Measurements from ENCODE around the gene MARCHF2.

Gene MARCHF2

DNA sequence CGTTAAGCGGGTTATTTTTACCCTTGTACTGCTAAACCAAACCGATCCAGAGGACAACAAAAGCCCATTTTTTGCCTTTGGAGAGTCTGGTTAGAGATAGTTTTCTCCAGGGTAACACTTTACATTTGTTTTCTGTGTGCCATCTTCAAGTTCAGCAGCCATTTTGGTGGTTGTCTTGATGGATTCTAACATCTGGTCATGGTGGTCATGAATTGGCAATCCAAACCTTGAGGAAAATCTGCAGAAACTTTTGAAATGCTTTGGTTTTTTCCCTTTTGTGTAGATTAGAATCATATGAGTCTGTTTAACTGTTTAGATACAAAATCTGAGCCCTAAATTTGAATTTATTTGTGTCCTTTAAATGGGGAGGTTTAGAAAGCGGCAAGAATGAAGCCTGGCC, 48.3 kb downstream of the MARCHF2 start:
- H3K27ac ChIP-seq (ENCODE audit: low read length), result no peak overlapping the region

DNA sequence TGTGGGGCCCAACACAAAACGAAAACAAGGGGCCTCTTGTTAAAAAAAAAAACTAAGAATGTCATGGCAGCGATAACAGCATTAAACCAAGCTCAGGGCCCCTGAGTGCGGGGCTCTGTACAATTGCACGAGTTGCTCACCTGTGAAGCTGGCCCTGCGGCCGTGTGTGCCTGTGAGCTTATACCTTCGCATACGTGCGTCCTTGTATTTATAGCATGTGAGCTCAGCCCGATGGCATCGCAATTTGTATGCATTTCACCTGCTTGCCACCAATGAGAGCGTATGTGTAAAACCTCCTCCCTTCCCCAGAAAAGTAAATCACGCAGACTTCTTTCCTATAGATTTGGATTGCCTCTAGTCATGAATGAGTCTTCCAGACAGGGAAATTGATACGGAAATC, 48.8 kb downstream of the MARCHF2 start:
- Histone ChIP-seq H3K27ac (ENCODE audit: low read length) (no peak overlapping the region), H3K4me1 (ENCODE audit: control insufficient read depth, insufficient read depth, low read length) (peaks cover 3% of the 10 kb centered on the region; the same call in 1 of the 2 replicates), H3K36me3 (ENCODE audit: control insufficient read depth, insufficient read depth, low read length) (peaks cover 27% of the 10 kb centered on the region), H3K27me3 (ENCODE audit: control insufficient read depth, insufficient read depth, low read length) (no peaks in the 10 kb centered on the region), H3K4me3 (ENCODE audit: low read length) (no peak overlapping the region), H3K9me3 (ENCODE audit: control insufficient read depth, insufficient read depth, low read length) (no peaks in the 10 kb centered on the region; the same call in 1 of the 2 replicates)
- no CpG with 5 or more reads among the region's 14 CpGs for WGBS (ENCODE audit: insufficient coverage, insufficient read length)
- no peak for DNase-seq (ENCODE audit: low read depth, low spot score)

More for the DNA sequence above, 48.3 kb downstream of the MARCHF2 start:
- DNase-seq (ENCODE audit: low read depth, low spot score), result no peak
- Histone ChIP-seq H3K9me3 (ENCODE audit: control insufficient read depth, insufficient read depth, low read length) (no peaks in the 10 kb centered on the region; the same call in 1 of the 2 replicates), H3K36me3 (ENCODE audit: control insufficient read depth, insufficient read depth, low read length) (peaks cover 30% of the 10 kb centered on the region), H3K4me3 (ENCODE audit: low read length) (no peak overlapping the region), H3K27me3 (ENCODE audit: control insufficient read depth, insufficient read depth, low read length) (no peaks in the 10 kb centered on the region), H3K4me1 (ENCODE audit: control insufficient read depth, insufficient read depth, low read length) (peaks cover 3% of the 10 kb centered on the region; the same call in 1 of the 2 replicates)
- no CpG with 5 or more reads among the region's 4 CpGs for WGBS (ENCODE audit: insufficient coverage, insufficient read length)

DNA sequence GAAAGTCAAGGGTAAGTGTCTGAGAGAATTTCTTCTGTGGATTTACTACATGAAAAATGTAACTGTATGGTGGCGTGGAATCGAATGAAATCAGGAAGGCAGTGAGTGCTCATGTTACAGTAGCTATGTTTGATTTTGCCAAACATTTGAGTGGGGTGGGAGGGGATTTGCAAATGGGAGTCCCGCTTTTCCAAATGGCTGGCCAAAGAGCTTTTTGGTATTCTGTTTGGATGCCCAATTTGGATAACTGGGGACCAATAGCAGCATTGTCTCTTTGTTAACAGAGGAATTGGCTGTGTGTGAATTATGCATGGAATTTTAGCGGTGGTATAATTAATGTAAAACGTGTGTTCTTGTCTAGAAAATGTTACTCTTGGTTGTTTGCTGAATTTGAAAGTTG, 49.5 kb downstream of the MARCHF2 start:
- H3K27ac ChIP-seq (ENCODE audit: low read length), result no peak overlapping the region
- no peaks in the 10 kb centered on the region for H3K27me3 ChIP-seq (ENCODE audit: control insufficient read depth, insufficient read depth, low read length)
- peaks cover 29% of the 10 kb centered on the region for H3K36me3 ChIP-seq (ENCODE audit: control insufficient read depth, insufficient read depth, low read length)
- DNase-seq (ENCODE audit: low read depth, low spot score), result no peak
- no peak overlapping the region for H3K4me3 ChIP-seq (ENCODE audit: low read length)
- WGBS (ENCODE audit: insufficient coverage, insufficient read length), result 100% methylated on average over 2 of the region's 5 CpGs
- H3K4me1 ChIP-seq (ENCODE audit: control insufficient read depth, insufficient read depth, low read length), result peaks cover 3% of the 10 kb centered on the region; the same call in 1 of the 2 replicates
- no peaks in the 10 kb centered on the region; the same call in 1 of the 2 replicates for H3K9me3 ChIP-seq (ENCODE audit: control insufficient read depth, insufficient read depth, low read length)

DNA sequence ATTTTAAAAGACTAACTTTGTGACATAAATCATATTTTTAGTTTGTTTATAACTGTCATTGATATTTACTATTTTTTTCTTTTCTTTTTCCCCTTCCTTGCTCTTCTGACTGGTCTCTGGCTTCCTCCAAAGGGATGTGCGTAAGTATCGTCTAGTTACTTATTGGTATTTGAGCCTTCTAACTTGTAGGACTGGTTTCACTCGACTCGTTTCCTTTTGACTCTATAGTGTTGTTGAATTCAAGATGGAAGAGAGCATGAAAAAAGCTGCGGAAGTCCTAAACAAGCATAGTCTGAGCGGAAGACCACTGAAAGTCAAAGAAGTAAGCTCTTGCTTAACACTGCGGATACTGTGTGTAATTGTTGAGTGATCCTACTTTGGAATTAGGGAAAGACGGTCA, 50.3 kb downstream of the MARCHF2 start:
- no peak for DNase-seq (ENCODE audit: low read depth, low spot score)
- H3K27me3 ChIP-seq (ENCODE audit: control insufficient read depth, insufficient read depth, low read length), result no peaks in the 10 kb centered on the region
- no peak overlapping the region for H3K4me3 ChIP-seq (ENCODE audit: low read length)
- H3K27ac ChIP-seq (ENCODE audit: low read length), result no peak overlapping the region
- H3K4me1 ChIP-seq (ENCODE audit: control insufficient read depth, insufficient read depth, low read length), result peaks cover 2% of the 10 kb centered on the region; the same call in 1 of the 2 replicates
- peaks cover 31% of the 10 kb centered on the region for H3K36me3 ChIP-seq (ENCODE audit: control insufficient read depth, insufficient read depth, low read length)
- no CpG with 5 or more reads among the region's 8 CpGs for WGBS (ENCODE audit: insufficient coverage, insufficient read length)
- no peaks in the 10 kb centered on the region; the same call in 1 of the 2 replicates for H3K9me3 ChIP-seq (ENCODE audit: control insufficient read depth, insufficient read depth, low read length)

DNA sequence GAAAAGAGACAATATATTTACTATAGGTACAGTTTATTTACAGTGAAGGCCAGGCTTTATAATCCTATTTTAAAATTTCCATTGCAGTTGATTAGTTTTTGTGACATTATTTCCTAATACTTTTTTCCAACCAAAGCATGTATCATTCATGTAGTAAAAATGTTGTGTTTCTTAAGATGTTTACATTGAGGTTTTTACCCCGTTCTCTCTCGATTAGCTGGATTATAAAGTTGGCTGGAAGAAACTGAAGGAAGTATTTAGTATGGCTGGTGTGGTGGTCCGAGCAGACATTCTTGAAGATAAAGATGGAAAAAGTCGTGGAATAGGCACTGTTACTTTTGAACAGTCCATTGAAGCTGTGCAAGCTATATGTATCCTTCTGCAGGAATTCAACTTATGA, 52.9 kb downstream of the MARCHF2 start:
- no CpG with 5 or more reads among the region's 4 CpGs for WGBS (ENCODE audit: insufficient coverage, insufficient read length)
- peaks cover 50% of the 10 kb centered on the region for H3K36me3 ChIP-seq (ENCODE audit: control insufficient read depth, insufficient read depth, low read length)
- no peaks in the 10 kb centered on the region for H3K27me3 ChIP-seq (ENCODE audit: control insufficient read depth, insufficient read depth, low read length)
- no peak overlapping the region for H3K27ac ChIP-seq (ENCODE audit: low read length)
- DNase-seq (ENCODE audit: low read depth, low spot score), result no peak
- no peaks in the 10 kb centered on the region for H3K4me1 ChIP-seq (ENCODE audit: control insufficient read depth, insufficient read depth, low read length)
- H3K4me3 ChIP-seq (ENCODE audit: low read length), result no peak overlapping the region
- peaks cover 1% of the 10 kb centered on the region; the same call in 1 of the 2 replicates for H3K9me3 ChIP-seq (ENCODE audit: control insufficient read depth, insufficient read depth, low read length)

DNA sequence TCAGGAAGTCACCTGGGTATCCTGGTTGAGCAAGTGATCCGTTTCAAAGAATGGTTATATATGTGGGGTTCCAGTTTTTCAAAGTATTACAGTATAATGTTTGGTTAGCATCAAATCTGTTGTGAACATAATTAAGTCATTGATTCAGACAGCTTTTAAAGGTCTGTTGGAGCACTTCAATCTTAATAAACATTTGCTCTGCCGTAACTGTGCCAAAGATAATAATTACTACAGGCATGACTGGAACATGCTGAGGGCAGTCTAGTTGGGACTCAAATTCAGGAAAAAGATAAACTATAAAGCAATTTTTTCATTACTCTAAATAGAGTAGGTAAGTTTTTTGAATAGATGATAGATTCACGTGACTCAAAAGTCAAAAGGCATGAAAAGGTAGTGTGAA, 55.0 kb downstream of the MARCHF2 start:
- no peak for DNase-seq (ENCODE audit: low read depth, low spot score)
- WGBS (ENCODE audit: insufficient coverage, insufficient read length), result no CpG with 5 or more reads among the region's 3 CpGs
- no peaks in the 10 kb centered on the region for H3K27me3 ChIP-seq (ENCODE audit: control insufficient read depth, insufficient read depth, low read length)
- no peaks in the 10 kb centered on the region for H3K4me1 ChIP-seq (ENCODE audit: control insufficient read depth, insufficient read depth, low read length)
- H3K36me3 ChIP-seq (ENCODE audit: control insufficient read depth, insufficient read depth, low read length), result peaks cover 58% of the 10 kb centered on the region
- H3K9me3 ChIP-seq (ENCODE audit: control insufficient read depth, insufficient read depth, low read length), result peaks cover 1% of the 10 kb centered on the region; the same call in 1 of the 2 replicates
- no peak overlapping the region for H3K4me3 ChIP-seq (ENCODE audit: low read length)
- no peak overlapping the region for H3K27ac ChIP-seq (ENCODE audit: low read length)

DNA sequence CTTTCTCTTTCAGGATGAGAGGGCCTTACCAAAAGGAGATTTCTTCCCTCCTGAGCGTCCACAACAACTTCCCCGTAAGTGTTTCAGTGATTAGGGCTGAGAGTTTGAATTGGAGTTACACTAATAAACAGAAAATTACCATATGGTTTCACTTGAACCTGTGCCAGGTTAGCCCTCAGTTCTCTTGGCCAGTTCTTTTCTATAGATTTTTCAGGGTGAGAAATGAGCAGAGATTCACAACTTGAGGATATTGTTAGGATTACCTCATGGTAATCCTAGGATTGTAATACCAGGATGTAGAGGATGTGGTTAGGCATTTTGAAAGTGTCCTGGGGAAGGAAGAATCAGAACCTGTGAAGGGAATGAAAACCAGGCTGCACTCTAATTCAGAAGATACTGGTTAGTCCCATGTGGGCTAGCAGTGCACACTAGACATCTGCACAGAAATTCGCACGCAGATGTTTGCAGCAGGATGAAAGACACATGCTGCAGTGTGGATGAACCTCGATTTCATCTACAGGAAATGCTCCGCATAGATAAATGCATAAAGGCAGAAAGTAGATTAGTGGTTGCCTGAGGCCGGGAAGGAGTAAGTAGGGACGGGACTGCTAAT, 55.8 kb downstream of the MARCHF2 start:
- H3K4me1 ChIP-seq (ENCODE audit: control insufficient read depth, insufficient read depth, low read length), result no peaks in the 10 kb centered on the region
- H3K9me3 ChIP-seq (ENCODE audit: control insufficient read depth, insufficient read depth, low read length), result peaks cover 1% of the 10 kb centered on the region; the same call in 1 of the 2 replicates
- H3K4me3 ChIP-seq (ENCODE audit: low read length), result no peak overlapping the region
- no CpG with 5 or more reads among the region's 8 CpGs for WGBS (ENCODE audit: insufficient coverage, insufficient read length)
- H3K27ac ChIP-seq (ENCODE audit: low read length), result no peak overlapping the region
- H3K36me3 ChIP-seq (ENCODE audit: control insufficient read depth, insufficient read depth, low read length), result peaks cover 56% of the 10 kb centered on the region
- H3K27me3 ChIP-seq (ENCODE audit: control insufficient read depth, insufficient read depth, low read length), result no peaks in the 10 kb centered on the region
- no peak for DNase-seq (ENCODE audit: low read depth, low spot score)

DNA sequence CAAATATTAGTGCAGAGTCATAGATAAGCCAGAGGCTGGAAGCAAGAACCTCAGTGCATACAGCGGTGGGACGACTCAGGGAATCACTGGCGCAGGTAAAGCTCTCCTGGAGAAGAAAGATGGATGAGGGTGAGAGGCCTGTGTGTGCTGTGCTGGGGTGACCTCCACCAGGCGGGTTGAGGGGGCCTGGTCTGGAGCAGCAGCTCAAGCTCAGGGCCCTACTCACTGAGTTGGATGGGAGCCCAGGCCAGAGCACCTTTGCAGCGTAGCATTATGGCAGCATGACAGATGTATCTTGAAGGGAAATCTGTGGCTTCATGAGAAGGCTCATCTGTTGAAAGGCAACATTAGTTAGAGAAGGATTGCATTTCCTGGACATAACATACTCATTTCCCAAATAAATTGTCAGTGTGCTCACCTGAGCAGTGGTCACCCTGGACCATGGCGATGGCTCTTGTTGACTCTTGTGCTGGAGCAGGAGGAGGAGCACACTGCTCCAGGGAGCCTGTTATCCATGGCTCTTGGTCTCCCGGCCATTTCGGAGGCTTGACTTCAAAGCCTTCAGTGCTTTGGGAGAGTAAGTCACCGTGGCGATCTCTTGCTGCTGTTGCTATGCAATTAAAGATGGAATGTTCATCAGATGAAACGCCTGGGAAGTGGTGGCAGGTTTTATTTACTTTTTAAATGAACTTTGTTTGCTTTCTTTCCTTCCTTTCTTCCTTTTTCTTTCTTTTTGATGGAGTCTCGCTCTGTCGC, 56.7 kb downstream of the MARCHF2 start:
- no peaks in the 10 kb centered on the region for H3K4me1 ChIP-seq (ENCODE audit: control insufficient read depth, insufficient read depth, low read length)
- H3K36me3 ChIP-seq (ENCODE audit: control insufficient read depth, insufficient read depth, low read length), result peaks cover 55% of the 10 kb centered on the region
- H3K4me3 ChIP-seq (ENCODE audit: low read length), result no peak overlapping the region
- H3K9me3 ChIP-seq (ENCODE audit: control insufficient read depth, insufficient read depth, low read length), result peaks cover 1% of the 10 kb centered on the region; the same call in 1 of the 2 replicates
- DNase-seq (ENCODE audit: low read depth, low spot score), result no peak
- H3K27me3 ChIP-seq (ENCODE audit: control insufficient read depth, insufficient read depth, low read length), result no peaks in the 10 kb centered on the region
- WGBS (ENCODE audit: insufficient coverage, insufficient read length), result no CpG with 5 or more reads among the region's 13 CpGs
- no peak overlapping the region for H3K27ac ChIP-seq (ENCODE audit: low read length)

DNA sequence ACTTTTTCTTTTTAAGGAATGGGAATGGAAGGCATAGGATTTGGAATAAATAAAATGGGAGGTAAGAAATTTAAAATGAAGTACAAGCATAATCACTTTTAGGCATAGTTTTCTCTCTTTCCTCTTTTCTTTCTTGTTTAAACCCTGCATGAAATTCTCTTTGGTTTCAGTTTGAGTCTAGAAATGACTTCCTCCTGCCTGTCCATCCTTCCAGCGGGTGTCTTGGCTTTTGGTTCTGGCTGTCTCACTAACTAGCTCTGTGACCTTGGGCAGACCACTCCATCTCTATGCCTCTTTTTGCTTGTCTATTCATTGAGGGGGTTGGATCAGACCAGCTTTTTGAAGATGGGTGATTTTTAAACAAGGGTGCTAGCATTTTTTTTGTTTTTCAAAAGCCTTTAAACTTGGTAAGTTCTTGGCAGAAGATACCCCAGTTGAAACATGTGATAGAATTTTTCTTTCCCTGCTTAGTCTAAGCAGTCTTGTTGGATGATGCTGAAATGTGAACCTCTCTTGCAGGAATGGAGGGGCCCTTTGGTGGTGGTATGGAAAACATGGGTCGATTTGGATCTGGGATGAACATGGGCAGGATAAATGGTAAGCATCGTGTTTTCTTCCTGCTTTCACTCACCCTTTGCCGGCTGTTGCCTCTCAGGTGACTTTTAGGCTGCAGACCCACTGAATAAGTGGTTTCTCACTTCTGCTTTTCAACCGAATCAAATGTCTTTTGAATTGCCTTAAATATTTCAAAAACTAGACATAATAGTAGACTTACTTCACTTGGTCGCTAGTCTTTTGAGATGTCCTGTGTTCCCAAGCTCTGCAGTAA, 60.8 kb downstream of the MARCHF2 start:
- no peaks in the 10 kb centered on the region for H3K4me1 ChIP-seq (ENCODE audit: control insufficient read depth, insufficient read depth, low read length)
- H3K4me3 ChIP-seq (ENCODE audit: low read length), result no peak overlapping the region
- 0 out of 2 replicates have a peak, but pooled peaks cover 1% of the 10 kb centered on the region for H3K9me3 ChIP-seq (ENCODE audit: control insufficient read depth, insufficient read depth, low read length)
- H3K27ac ChIP-seq (ENCODE audit: low read length), result no peak overlapping the region
- WGBS (ENCODE audit: insufficient coverage, insufficient read length), result no CpG with 5 or more reads among the region's 6 CpGs
- no peak for DNase-seq (ENCODE audit: low read depth, low spot score)
- H3K36me3 ChIP-seq (ENCODE audit: control insufficient read depth, insufficient read depth, low read length), result peaks cover 53% of the 10 kb centered on the region
- no peaks in the 10 kb centered on the region for H3K27me3 ChIP-seq (ENCODE audit: control insufficient read depth, insufficient read depth, low read length)

DNA sequence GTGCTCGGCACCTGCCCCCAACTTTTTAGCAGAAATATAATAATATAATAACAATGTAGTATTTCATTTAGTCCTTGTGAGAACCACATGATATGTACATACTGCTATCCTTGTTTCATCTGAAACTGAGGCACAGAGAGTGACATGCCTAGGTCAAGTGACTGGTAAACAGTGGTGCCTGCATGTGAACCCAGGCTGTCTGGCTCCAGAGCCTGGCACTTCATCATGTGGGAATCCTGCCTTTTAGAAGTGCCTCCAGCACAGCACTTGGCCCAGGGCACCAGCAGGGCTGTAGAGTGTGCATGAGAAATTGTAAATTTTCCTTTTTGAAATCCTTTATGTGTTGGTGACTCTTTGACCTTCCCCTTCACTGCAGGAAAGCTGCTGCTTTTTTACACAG, 61.9 kb downstream of the MARCHF2 start:
- H3K4me3 ChIP-seq (ENCODE audit: low read length), result no peak overlapping the region
- H3K9me3 ChIP-seq (ENCODE audit: control insufficient read depth, insufficient read depth, low read length), result no peaks in the 10 kb centered on the region
- no peaks in the 10 kb centered on the region for H3K27me3 ChIP-seq (ENCODE audit: control insufficient read depth, insufficient read depth, low read length)
- H3K36me3 ChIP-seq (ENCODE audit: control insufficient read depth, insufficient read depth, low read length), result peaks cover 41% of the 10 kb centered on the region
- H3K27ac ChIP-seq (ENCODE audit: low read length), result no peak overlapping the region
- DNase-seq (ENCODE audit: low read depth, low spot score), result no peak
- no peaks in the 10 kb centered on the region for H3K4me1 ChIP-seq (ENCODE audit: control insufficient read depth, insufficient read depth, low read length)
- WGBS (ENCODE audit: insufficient coverage, insufficient read length), result no CpG with 5 or more reads among the region's 1 CpG
